HepG2 (cell line): ENCODE results near the gene ORC6. TPM values are rescaled to one million over a fixed set of nuclear protein-coding genes. Genes with fewer than 3 reads are reported as not detected.

Experiments
- EZH2 ChIP-seq: conservative IDR thresholded peaks from 2 replicates; pipeline ENCODE4 v1.6.1; 2012; ENCODE audit warnings: mild to moderate bottlenecking, low read depth, low read length, moderate library complexity
- GFI1 ChIP-seq: sonication (generic); formaldehyde crosslinking; IDR thresholded peaks from 2 replicates; pipeline ENCODE4 v1.5.0; 2020; ENCODE audit warnings: missing genetic modification reagents, mild to moderate bottlenecking, borderline replicate concordance
- KMT2A ChIP-seq: sonication (generic); formaldehyde crosslinking; IDR thresholded peaks from 2 replicates; pipeline ENCODE4 v1.4.0; 2020; ENCODE audit warnings: missing genetic modification reagents
- NFE2L2 ChIP-seq: fragments of 150-350 bp; IDR thresholded peaks from 2 replicates; pipeline ENCODE4 v1.6.1; 2014; ENCODE audit warnings: low read length
- PATZ1 ChIP-seq: sonication (generic); formaldehyde crosslinking; IDR thresholded peaks from 2 replicates; pipeline ENCODE4 v1.4.0; 2020; ENCODE audit warnings: missing genetic modification reagents
- SIX1 ChIP-seq: sonication (generic); formaldehyde crosslinking; IDR thresholded peaks from 2 replicates; pipeline ENCODE4 v1.4.0; 2020; ENCODE audit warnings: missing genetic modification reagents, borderline replicate concordance
- SP4 ChIP-seq: sonication (generic); formaldehyde crosslinking; IDR thresholded peaks from 2 replicates; pipeline ENCODE4 v1.8.1; 2023; ENCODE audit warnings: mild to moderate bottlenecking, missing genetic modification reagents
- TAF1 ChIP-seq: sonication (generic); formaldehyde crosslinking; IDR thresholded peaks from 2 replicates; pipeline ENCODE4 v1.4.0; 2020; ENCODE audit warnings: missing genetic modification reagents
- THAP8 ChIP-seq: sonication (generic); formaldehyde crosslinking; IDR thresholded peaks from 2 replicates; pipeline ENCODE4 v1.5.1; 2020; ENCODE audit warnings: missing genetic modification reagents, mild to moderate bottlenecking, borderline replicate concordance
- ZGPAT ChIP-seq: IDR thresholded peaks from 2 replicates; pipeline ENCODE4 v1.6.1; 2016; ENCODE audit warnings: mild to moderate bottlenecking
- ZMYM3 ChIP-seq: sonication (generic); formaldehyde crosslinking; IDR thresholded peaks from 2 replicates; pipeline ENCODE4 v1.5.1; 2020; ENCODE audit warnings: mild to moderate bottlenecking, missing genetic modification reagents
- ZNF496 ChIP-seq: sonication (generic); formaldehyde crosslinking; IDR thresholded peaks from 2 replicates; pipeline ENCODE4 v1.8.1; 2023; ENCODE audit warnings: mild to moderate bottlenecking, moderate library complexity, missing genetic modification reagents; ENCODE audit not compliant: insufficient replicate concordance
- polyA plus RNA-seq, 8 experiments: library from polyadenylated mRNA; depleted of rRNA in 3 of 8; stranded (reverse) in 7 of 8; unstranded in 1 of 8; fragments of >200 nt; fragmentation: Illumina TruSeq in 4 of 8; extraction: Trizol in 4 of 8; gene quantifications; 2 replicates each; pipeline versions ENCODE4 v1.2.1 to v1.2.3, GENCODE V29; 2011 to 2016; ENCODE audit warnings: low read depth in 4 of 8, missing spikeins in 1 of 8, mixed read lengths in 1 of 8; ENCODE audit not compliant: insufficient read depth in 1 of 8
- total RNA-seq, 5 experiments: library from RNA; depleted of rRNA; stranded (reverse); fragments of >200 nt; fragmentation: Illumina TruSeq; extraction: Trizol; gene quantifications; 2 replicates each; pipeline ENCODE4 v1.2.3, GENCODE V29; 2016; ENCODE audit warnings: low read depth in 1 of 5
- TF ChIP-seq, protein P1 (sequence below): sonication (generic); formaldehyde crosslinking; IDR thresholded peaks from 2 replicates; pipeline ENCODE4 v1.8.1; 2022; ENCODE audit warnings: low read depth, mild to moderate bottlenecking, missing genetic modification reagents
- TF ChIP-seq, protein P2 (sequence below): sonication (generic); formaldehyde crosslinking; IDR thresholded peaks from 2 replicates; pipeline ENCODE4 v1.8.1; 2023; ENCODE audit warnings: mild to moderate bottlenecking, missing genetic modification reagents
- TF ChIP-seq, protein P3 (sequence below): sonication (generic); formaldehyde crosslinking; IDR thresholded peaks from 2 replicates; pipeline ENCODE4 v1.4.0; 2020; ENCODE audit warnings: missing genetic modification reagents
- TF ChIP-seq, protein P4 (sequence below): IDR thresholded peaks from 2 replicates; pipeline ENCODE4 v1.6.1; 2016; ENCODE audit warnings: missing compliant biosample characterization, missing genetic modification reagents, borderline replicate concordance

The ORC6 gene
- total and polyA plus RNA-seq, 2 of the 13 experiments (the other 11 are each of a cell fraction or from before 2014, with no cell fraction given), result 34.2 to 69.8 TPM

DNA sequence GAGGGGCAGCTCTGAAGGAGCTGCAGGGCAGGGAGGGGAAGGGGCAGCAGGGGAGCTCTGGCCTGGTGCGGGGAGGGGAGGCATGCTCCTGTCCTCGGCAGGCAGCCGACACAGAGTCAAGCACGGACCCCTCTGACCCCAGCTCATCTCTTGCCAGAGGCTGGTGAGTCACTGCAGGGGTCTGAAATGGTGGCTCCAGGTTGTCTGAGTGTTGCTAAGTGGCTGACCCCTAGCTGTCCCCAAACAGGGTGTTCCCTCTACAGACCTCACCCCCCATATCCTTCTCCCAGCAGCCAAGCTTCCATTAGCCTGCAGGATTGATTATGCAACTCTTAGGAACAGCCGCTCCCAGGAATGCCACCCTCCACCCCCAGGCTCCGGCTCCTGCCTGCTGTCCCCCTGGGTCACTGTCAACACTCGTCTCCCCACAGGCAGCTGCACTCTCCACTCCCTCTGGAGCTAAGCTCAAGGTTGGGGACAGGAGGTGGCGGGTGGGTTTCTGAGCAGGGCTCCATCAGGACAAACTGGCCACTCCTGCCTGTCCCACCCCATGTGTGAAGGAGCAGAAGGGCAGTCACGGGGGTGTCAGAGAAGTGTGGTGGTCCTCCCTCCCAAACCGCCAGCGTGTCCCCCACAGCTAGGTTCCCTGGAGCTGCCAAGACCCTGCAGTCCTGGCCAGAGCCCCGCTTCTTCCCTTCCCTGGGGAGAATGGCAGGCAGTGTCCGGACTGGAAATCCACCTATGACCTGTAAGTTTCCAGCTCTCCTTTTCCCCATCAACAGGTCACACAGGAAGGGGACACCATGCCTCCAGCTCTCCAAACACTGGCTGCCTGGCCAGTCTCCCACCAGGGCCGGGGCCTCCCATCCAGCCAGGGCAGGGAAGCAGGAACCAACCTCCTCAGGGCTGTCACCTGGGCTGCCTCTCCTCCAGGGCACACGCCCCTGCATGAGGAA is 57.6 kb downstream of the ORC6 start (continued):
- TF ChIP-seq GFI1 (CRISPR knock-in tag) (no peak), SIX1 (CRISPR knock-in tag) (no peak), EZH2 (no peak), ZNF496 (no peak), SP4 (0 out of 2 replicates have a peak, but pooled peaks have one; percentile 39), PATZ1 (CRISPR knock-in tag) (peak; percentile 86), ZGPAT (CRISPR knock-in tag) (peak; percentile 23; the same call in 1 of the 2 replicates), ZMYM3 (CRISPR knock-in tag) (peak; percentile 68), THAP8 (CRISPR knock-in tag) (no peak), TAF1 (no peak), KMT2A (CRISPR knock-in tag) (no peak), NFE2L2 (no peak)
- TF ChIP-seq, protein P1, sequence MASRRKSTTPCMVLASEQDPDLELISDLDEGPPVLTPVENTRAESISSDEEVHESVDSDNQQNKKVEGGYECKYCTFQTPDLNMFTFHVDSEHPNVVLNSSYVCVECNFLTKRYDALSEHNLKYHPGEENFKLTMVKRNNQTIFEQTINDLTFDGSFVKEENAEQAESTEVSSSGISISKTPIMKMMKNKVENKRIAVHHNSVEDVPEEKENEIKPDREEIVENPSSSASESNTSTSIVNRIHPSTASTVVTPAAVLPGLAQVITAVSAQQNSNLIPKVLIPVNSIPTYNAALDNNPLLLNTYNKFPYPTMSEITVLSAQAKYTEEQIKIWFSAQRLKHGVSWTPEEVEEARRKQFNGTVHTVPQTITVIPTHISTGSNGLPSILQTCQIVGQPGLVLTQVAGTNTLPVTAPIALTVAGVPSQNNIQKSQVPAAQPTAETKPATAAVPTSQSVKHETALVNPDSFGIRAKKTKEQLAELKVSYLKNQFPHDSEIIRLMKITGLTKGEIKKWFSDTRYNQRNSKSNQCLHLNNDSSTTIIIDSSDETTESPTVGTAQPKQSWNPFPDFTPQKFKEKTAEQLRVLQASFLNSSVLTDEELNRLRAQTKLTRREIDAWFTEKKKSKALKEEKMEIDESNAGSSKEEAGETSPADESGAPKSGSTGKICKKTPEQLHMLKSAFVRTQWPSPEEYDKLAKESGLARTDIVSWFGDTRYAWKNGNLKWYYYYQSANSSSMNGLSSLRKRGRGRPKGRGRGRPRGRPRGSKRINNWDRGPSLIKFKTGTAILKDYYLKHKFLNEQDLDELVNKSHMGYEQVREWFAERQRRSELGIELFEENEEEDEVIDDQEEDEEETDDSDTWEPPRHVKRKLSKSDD (CRISPR knock-in tag), result no peak
- TF ChIP-seq, protein P2, sequence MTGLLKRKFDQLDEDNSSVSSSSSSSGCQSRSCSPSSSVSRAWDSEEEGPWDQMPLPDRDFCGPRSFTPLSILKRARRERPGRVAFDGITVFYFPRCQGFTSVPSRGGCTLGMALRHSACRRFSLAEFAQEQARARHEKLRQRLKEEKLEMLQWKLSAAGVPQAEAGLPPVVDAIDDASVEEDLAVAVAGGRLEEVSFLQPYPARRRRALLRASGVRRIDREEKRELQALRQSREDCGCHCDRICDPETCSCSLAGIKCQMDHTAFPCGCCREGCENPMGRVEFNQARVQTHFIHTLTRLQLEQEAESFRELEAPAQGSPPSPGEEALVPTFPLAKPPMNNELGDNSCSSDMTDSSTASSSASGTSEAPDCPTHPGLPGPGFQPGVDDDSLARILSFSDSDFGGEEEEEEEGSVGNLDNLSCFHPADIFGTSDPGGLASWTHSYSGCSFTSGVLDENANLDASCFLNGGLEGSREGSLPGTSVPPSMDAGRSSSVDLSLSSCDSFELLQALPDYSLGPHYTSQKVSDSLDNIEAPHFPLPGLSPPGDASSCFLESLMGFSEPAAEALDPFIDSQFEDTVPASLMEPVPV, result no peak
- TF ChIP-seq, protein P3, sequence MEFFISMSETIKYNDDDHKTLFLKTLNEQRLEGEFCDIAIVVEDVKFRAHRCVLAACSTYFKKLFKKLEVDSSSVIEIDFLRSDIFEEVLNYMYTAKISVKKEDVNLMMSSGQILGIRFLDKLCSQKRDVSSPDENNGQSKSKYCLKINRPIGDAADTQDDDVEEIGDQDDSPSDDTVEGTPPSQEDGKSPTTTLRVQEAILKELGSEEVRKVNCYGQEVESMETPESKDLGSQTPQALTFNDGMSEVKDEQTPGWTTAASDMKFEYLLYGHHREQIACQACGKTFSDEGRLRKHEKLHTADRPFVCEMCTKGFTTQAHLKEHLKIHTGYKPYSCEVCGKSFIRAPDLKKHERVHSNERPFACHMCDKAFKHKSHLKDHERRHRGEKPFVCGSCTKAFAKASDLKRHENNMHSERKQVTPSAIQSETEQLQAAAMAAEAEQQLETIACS (CRISPR knock-in tag), result no peak
- TF ChIP-seq, protein P4, sequence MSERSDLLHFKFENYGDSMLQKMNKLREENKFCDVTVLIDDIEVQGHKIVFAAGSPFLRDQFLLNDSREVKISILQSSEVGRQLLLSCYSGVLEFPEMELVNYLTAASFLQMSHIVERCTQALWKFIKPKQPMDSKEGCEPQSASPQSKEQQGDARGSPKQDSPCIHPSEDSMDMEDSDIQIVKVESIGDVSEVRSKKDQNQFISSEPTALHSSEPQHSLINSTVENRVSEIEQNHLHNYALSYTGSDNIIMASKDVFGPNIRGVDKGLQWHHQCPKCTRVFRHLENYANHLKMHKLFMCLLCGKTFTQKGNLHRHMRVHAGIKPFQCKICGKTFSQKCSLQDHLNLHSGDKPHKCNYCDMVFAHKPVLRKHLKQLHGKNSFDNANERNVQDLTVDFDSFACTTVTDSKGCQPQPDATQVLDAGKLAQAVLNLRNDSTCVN, result no peak
